Ovary (tissue), 9 donors: ENCODE results near the gene RMND5B. TPM values are rescaled to one million over a fixed set of nuclear protein-coding genes. Genes with fewer than 3 reads are reported as not detected.
"Not testable (repeated sequence)": the region's sequence is repeated elsewhere in the genome, so short reads cannot be mapped to it uniquely, and the experiment has no call there.

ENCODE experiments used
- DNase-seq, 5 donors: peaks; one replicate each; pipeline ENCODE4 v3.0.0-alpha.2; 2019 to 2020
- H3K27ac ChIP-seq, 2 donors: fragments of 200-600 bp; one replicate each; pipeline versions ENCODE4 v1.5.1 to v1.8.0; 2019 to 2022
- H3K27me3 ChIP-seq: fragments of 200-600 bp; one replicate; pipeline ENCODE4 v1.8.0; 2022
- H3K36me3 ChIP-seq: fragments of 200-600 bp; sonication (generic); one replicate; pipeline ENCODE4 v1.5.1; 2019
- H3K4me1 ChIP-seq: one replicate; pipeline ENCODE4 v1.8.1; 2013; ENCODE audit warnings: mild to moderate bottlenecking, moderate library complexity; ENCODE audit not compliant: insufficient read depth
- H3K4me3 ChIP-seq: fragments of 200-600 bp; sonication (generic); one replicate; pipeline ENCODE4 v1.5.1; 2017
- H3K9me3 ChIP-seq, 2 donors: fragments of 200-600 bp in 1 of 2; sonication (generic) in 1 of 2; one replicate each; pipeline versions ENCODE4 v1.5.1 to v1.8.1; 2013 to 2019; ENCODE audit warnings: mild to moderate bottlenecking in 1 of 2, moderate library complexity in 1 of 2
- EP300 ChIP-seq: sonication (generic); formaldehyde crosslinking; IDR thresholded peaks from one replicate; pipeline ENCODE4 v1.6.1; 2017; ENCODE audit warnings: antibody characterized with exemption
- POLR2A ChIP-seq: fragments of 450-650 bp; IDR thresholded peaks from one replicate; pipeline ENCODE4 v1.6.1; 2017; ENCODE audit warnings: antibody characterized with exemption, mild to moderate bottlenecking, moderate library complexity
- WGBS, 3 donors: extraction: QIAGEN DNeasy Blood & Tissue Kit in 1 of 3; methylation state at CpG; one replicate each; pipeline versions ENCODE4 v1.1.5 to v1.1.7; 2013 to 2017; 5-methylcytosine and 5-hydroxymethylcytosine counted together
- intact Hi-C, 4 donors: fragments of 100-400 bp; cut with DNase I; formaldehyde crosslinking; loops; one replicate each; pipeline versions ENCODE4 v1.11.0 to v1.15.1; 2022 to 2023
- polyA plus RNA-seq, 2 donors: library from polyadenylated mRNA; stranded (reverse); fragments of 200-250 nt in 1 of 2; fragments of 350-450 nt in 1 of 2; fragmentation: Illumina TruSeq in 1 of 2; extraction: RNeasy Lipid Tissue Mini Kit (QIAGEN cat#74804) in 1 of 2; gene quantifications; one replicate each; pipeline ENCODE4 v1.2.3, GENCODE V29; 2013 to 2014
- total RNA-seq, 7 donors: library from RNA; depleted of rRNA in 2 of 7; stranded (reverse); fragments of >200 nt in 2 of 7; fragmentation: NEBNext Ultra II Directional in 3 of 7; extraction: Animal tissue kit (Norgen Biotek cat#: 25700) in 3 of 7; gene quantifications; one replicate each; pipeline versions ENCODE4 v1.1.0 to v1.2.4, GENCODE V29; 2016 to 2023
- TF ChIP-seq, protein P1 (sequence below), 3 donors: fragments of 450-650 bp in 2 of 3; fragments of 200-600 bp in 1 of 3; IDR thresholded peaks; one replicate each; pipeline versions ENCODE4 v1.5.1 to v1.8.0; 2016 to 2022; ENCODE audit warnings: antibody characterized with exemption in 3 of 3, mild to moderate bottlenecking in 1 of 3
- donor health status: DM: no; HTN: no; CAD: no; lungs with moderate emphysema.
- donor health status: DM: no; HTN: no; CAD: no.
- donor health status: Bipolar disorder and iron deficiency.
- donor health status: DM: yes; HTN: yes; CAD: no.
- donor health status: DM: no; HTN: no; CAD: no.
- donor health status: DM: yes; HTN: yes; CAD: no.

The RMND5B gene
- total and polyA plus RNA-seq, 9 donors, result 13.8 to 43.2 (median 31.2) TPM

DNA sequence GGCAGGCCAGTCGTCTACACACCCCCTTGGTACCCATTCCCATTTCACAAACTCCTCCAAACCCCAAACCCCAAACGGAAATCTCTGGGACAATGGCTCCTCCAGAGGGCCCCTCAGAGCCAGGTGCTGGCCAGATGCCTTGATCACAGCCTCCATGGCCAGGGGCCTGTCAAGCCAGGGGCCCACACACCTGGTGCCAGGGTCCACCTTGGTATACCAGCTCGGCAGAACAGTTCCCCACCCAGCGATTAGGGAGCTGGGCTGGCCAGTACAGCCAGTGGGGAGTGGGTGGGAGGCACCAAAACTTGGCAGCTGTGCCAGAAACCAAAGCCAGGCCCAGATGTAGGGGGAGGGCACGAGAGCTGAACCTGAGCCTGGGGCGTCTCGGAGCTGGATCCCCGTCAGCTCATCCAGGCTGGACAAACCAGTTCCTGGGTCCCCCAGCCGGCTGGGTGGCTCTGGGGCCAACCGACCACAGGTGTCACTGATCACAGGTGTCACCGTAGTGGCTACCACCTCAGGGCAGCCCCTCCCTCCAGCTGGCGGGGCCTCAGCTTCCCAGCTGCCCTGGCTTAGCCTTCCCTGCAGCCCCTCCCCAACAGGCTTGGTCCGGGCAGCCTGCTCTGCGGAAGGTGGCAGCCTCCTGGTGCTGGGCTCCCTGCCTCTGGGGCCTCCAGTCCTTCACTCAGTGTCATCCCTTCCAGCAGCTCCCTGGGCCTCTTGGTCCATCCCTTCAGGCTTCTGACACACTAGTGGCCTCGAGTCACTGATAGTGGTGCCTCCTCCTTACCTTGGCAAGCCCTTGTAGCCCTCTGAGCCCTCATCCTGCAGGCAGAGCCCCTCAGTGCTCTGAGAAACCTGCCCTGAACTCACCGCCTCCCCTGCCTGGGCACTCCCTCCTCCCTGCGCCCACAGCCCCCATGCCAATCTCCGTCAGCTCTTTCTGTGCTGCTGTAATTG is 6.6 kb upstream of the RMND5B start:
- no peak overlapping the region for H3K4me3 ChIP-seq
- H3K27me3 ChIP-seq, result no peaks in the 10 kb centered on the region
- peaks cover 2% of the 10 kb centered on the region for H3K4me1 ChIP-seq
- no peaks in the 10 kb centered on the region for H3K36me3 ChIP-seq
- intact Hi-C loops, result no loop called here
- 67 to 77% (median 74%) methylated on average over 16 to 18 of the region's 18 CpGs for WGBS, 3 donors
- TF ChIP-seq EP300, result no peak
- TF ChIP-seq, protein P1, sequence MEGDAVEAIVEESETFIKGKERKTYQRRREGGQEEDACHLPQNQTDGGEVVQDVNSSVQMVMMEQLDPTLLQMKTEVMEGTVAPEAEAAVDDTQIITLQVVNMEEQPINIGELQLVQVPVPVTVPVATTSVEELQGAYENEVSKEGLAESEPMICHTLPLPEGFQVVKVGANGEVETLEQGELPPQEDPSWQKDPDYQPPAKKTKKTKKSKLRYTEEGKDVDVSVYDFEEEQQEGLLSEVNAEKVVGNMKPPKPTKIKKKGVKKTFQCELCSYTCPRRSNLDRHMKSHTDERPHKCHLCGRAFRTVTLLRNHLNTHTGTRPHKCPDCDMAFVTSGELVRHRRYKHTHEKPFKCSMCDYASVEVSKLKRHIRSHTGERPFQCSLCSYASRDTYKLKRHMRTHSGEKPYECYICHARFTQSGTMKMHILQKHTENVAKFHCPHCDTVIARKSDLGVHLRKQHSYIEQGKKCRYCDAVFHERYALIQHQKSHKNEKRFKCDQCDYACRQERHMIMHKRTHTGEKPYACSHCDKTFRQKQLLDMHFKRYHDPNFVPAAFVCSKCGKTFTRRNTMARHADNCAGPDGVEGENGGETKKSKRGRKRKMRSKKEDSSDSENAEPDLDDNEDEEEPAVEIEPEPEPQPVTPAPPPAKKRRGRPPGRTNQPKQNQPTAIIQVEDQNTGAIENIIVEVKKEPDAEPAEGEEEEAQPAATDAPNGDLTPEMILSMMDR (IDR thresholded peaks at IDR 0.05), result no peak
- no peak for TF ChIP-seq POLR2A
- DNase-seq, result no peak
- no peak overlapping the region for H3K27ac ChIP-seq
- no peaks in the 10 kb centered on the region for H3K9me3 ChIP-seq

- no peaks in the 10 kb centered on the region for H3K9me3 ChIP-seq
- peaks cover 2% of the 10 kb centered on the region for H3K4me1 ChIP-seq
- H3K4me3 ChIP-seq, result no peak overlapping the region
- no peak overlapping the region for H3K27ac ChIP-seq
- no peaks in the 10 kb centered on the region for H3K36me3 ChIP-seq
- 80 to 84% (median 82%) methylated on average over 10 of the region's 10 CpGs for WGBS, 3 donors
- TF ChIP-seq EP300, result no peak
- TF ChIP-seq, protein P1 (IDR thresholded peaks at IDR 0.05), result no peak
- no peak for TF ChIP-seq POLR2A
- intact Hi-C loops, result no loop called here
- no peaks in the 10 kb centered on the region for H3K27me3 ChIP-seq
- DNase-seq, result no peak
Observed at GRCh38 chr5:178125253-178125906, 5.4 kb upstream of the RMND5B start.

- H3K27me3 ChIP-seq, result no peaks in the 10 kb centered on the region
- no peak overlapping the region for H3K27ac ChIP-seq
- TF ChIP-seq, protein P1 (IDR thresholded peaks at IDR 0.05), result no peak
- no peak for TF ChIP-seq POLR2A
- peaks cover 2% of the 10 kb centered on the region for H3K4me1 ChIP-seq
- no peaks in the 10 kb centered on the region for H3K9me3 ChIP-seq
- 71 to 85% (median 82%) methylated on average over 3 of the region's 3 CpGs for WGBS, 3 donors
- no peaks in the 10 kb centered on the region for H3K36me3 ChIP-seq
- intact Hi-C loops, result no loop called here
- no peak overlapping the region for H3K4me3 ChIP-seq
- DNase-seq, result no peak
Observed at GRCh38 chr5:178126556-178126955, 4.3 kb upstream of the RMND5B start.

DNA sequence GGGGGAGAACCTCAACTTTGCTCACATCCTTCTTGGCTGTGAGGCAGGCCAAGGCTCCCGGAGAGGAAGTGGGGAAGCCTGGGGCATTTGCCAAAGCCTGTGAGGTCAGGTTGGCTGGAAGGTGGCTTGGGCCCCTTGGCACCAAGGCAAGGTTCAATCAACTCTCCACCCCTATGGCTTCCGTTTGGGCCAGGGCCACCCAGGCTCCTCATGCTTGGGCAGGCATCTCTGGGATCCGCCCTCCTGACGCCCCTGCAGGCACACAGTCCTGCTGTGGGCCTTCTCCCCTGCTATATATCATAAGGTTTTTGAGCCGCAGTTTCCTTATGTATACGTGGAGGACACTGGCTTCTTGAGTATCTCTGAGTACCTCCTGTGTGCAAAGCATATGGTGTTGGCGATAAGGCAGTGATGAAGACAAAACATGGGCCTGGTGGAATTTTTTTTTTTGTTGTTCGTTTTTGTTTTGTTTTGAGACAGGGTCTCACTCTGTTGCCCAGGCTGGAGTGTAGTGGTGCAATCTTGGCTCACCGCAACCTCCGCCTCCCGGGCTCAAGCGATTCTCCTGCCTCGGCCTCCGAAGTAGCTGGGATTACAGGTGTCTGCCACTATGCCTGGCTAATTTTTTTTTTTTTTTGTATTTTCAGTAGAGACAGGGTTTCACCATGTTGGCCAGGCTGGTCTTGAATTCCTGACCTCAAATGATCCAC is 3.4 kb upstream of the RMND5B start:
- H3K36me3 ChIP-seq, H3K27me3 ChIP-seq, H3K27ac ChIP-seq, intact Hi-C loops, H3K9me3 ChIP-seq, H3K4me1 ChIP-seq, DNase-seq, H3K4me3 ChIP-seq: not testable (repeated sequence)
- WGBS, 3 donors, result 77 to 81% (median 81%) methylated on average over 14 of the region's 14 CpGs
